ENCODE results near the gene HPD.
A peak's percentile ranks its signal among the peaks of the same experiment; 100 is the strongest.

Gene HPD

DNA sequence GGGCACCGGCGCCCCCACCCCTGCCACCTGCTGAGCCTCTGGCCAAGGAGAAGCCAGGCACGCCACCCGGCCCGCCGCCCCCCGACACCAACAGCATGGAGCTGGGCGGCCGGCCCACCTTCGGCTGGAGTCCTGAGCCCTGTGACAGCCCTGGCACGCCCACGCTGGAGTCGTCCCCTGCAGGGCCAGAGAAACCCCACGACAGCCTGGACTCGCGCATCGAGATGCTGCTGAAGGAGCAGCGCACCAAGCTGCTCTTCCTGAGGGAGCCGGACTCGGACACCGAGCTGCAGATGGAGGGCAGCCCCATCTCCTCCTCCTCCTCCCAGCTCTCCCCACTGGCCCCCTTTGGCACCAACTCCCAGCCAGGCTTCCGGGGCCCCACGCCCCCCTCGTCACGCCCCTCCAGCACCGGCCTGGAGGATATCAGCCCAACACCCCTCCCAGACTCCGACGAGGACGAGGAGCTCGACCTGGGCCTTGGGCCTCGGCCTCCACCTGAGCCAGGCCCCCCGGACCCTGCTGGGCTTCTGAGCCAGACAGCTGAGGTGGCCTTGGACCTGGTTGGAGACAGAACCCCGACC, 48.3 kb downstream of the HPD start:
- no peak for DNase-seq (ENCODE audit: low read depth)

GRCh38 chr12:121809712-121810116, 48.9 kb downstream of the HPD start:
- DNase-seq (ENCODE audit: low read depth): no peak

DNA sequence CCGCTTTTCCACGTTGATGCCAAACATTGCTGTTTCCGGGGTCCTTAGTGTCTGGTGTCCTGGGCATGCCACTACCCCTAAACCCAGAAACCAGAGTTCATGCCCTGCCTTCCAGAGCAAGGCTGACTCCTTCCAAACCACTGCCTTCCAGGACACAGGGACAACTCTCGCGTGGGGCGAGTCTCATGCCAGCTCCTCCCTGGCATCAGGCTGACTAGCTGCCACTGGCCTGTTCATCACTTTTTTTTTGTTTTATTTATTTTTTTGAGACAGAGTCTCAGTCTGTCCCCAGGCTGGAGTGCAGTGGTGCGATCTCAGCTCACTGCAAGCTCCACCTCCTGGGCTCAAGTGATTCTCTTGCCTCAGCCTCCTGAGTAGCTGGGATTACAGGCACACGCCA, 50.0 kb downstream of the HPD start:
- no peak for DNase-seq (ENCODE audit: low read depth)

DNA sequence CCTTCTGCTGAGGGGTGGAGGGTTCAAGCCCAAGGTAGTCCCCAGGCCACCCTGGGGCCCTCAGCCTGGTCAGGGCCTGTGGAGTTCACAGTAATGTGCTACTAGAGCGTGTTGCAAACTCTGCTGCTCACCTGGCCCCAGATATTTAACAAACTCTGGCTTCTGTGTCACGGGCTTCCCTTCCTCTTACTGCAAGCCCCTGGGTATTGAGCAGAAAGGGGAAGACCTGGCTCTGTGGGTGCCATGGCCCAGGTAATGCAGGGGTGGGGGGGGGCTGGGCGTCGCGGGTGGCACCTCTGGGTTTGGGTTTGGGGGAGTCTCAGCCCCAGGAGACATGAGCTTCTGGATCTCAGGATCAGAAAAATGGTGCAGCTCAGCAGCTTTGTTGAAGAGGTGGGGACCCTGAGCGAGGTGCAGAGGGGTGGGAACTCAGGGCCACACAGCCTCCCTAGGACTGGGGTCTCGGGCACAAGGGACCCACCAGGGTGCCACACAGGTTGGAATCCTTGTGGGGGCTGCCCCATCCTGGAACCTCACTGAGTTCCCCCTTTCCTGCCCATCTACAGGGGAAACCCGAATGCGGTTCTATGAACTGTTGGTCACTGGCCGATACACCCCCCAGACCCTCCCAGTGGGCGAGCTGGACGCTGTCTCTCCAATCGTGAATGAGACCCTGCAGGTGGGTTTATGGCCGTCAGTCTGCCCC, 50.9 kb downstream of the HPD start:
- no peak for DNase-seq (ENCODE audit: low read depth)

GRCh38 chr12:121806546-121807423, 51.9 kb downstream of the HPD start:
- DNase-seq (ENCODE audit: low read depth): no peak

DNA sequence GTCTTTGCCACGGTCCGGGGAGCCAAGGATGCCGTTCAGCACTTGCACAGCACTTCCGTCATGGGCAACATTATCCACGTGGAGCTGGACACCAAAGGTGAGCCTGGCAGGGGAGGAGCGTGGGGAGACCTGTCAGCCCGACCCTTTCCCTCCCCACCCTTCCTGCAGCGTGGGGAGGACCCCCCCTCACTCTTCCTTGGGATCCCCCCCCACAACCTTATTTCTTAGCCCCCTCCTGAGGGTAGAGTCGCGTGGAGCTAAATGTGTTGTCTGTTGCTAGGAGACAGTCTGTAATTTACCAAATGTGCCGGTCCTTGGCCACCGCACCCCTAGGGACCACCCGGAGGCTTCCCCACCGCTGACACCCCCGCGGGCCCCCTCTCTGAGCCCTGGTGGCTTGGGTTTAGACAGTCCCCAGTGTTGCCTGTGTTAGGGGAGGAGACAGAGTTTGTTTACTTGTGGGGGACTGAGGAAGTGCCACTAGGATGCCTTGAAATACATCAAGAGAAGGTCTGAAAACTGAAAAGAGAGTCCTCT, 52.6 kb downstream of the HPD start:
- no peak for DNase-seq (ENCODE audit: low read depth)

DNA sequence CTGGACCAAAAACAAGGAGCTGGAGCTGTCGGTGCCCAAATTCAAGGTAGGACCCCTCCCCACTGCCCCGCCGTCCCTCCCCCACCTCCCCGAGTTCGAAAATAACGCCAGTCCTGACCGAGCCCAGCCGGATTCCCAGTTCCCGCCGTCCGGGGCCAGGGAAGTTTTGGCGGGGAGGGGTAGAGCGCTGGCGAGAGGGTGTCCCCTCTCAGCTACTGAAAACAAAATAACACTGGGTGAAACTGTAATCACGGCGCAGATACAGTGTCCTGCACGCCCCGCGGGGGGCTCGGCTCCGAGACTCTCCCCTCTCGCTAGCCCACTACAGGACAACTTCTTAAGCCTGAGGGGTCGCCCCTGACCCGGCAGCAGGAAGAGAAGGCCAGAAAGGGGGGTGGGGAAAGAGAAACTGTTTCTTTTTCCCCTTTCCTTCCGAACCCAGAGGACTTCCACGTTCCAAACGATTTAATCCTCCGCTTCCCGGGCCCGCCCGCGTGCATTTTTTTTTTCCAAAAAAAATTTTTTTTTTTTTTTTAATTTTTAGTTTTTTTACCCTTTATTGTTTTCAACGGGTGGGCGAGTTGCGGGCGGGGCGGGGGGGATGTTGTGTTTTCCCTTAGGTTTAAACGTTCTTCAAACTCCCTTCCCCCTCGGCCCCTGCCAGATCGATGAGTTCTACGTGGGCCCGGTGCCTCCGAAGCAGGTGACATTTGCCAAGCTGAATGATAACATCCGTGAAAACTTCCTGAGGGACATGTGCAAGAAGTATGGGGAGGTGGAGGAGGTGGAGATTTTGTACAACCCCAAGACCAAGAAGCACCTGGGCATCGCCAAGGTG, 53.3 kb downstream of the HPD start:
- no peak for DNase-seq (ENCODE audit: low read depth)

- no peak for DNase-seq (ENCODE audit: low read depth)
Measured at GRCh38 chr12:121804417-121805111, 54.1 kb downstream of the HPD start.

DNA sequence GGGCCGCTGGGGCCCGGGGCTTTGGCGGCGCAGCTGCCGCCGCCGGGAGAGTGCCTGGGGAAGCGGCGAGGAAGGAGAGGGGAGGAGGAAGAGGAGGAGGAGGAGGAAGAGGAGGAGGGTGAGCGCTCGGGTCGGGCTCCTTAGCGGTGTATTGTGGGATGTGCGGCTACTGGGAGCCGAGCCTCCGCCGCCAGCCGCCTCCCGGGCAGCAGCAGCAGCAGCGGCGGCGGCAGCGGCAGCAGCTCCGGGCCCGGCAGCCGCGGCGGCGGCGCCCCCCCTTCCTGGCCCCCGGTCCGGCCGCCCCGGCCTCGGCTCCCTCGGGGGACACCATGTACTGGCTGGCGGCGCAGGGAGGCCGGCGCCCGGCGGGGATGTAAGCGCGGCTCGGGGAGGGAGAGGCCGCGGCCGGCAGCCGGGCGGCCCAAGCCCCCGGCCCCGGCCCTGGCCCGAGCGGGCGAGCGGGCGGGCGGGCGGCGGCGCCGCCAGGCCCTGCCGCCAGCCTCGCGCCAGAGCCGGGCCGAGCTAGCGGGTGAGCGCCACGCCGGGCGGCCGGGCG, 54.7 kb downstream of the HPD start, which contains the start of gene SETD1B:
Gene SETD1B, plus strand, starts transcription at position 149 of the 556 bp plus-strand sequence. CDS start 729 bp downstream, outside the sequence.
- DNase-seq (ENCODE audit: low read depth): no peak

GRCh38 chr12:121802843-121803698, 55.6 kb downstream of the HPD start:
- peak; percentile 91 for DNase-seq (ENCODE audit: low read depth)

GRCh38 chr12:121802485-121802842, 56.2 kb downstream of the HPD start:
- no peak for DNase-seq (ENCODE audit: low read depth)

GRCh38 chr12:121801595-121802484, 56.8 kb downstream of the HPD start:
- DNase-seq (ENCODE audit: low read depth): no peak

DNA sequence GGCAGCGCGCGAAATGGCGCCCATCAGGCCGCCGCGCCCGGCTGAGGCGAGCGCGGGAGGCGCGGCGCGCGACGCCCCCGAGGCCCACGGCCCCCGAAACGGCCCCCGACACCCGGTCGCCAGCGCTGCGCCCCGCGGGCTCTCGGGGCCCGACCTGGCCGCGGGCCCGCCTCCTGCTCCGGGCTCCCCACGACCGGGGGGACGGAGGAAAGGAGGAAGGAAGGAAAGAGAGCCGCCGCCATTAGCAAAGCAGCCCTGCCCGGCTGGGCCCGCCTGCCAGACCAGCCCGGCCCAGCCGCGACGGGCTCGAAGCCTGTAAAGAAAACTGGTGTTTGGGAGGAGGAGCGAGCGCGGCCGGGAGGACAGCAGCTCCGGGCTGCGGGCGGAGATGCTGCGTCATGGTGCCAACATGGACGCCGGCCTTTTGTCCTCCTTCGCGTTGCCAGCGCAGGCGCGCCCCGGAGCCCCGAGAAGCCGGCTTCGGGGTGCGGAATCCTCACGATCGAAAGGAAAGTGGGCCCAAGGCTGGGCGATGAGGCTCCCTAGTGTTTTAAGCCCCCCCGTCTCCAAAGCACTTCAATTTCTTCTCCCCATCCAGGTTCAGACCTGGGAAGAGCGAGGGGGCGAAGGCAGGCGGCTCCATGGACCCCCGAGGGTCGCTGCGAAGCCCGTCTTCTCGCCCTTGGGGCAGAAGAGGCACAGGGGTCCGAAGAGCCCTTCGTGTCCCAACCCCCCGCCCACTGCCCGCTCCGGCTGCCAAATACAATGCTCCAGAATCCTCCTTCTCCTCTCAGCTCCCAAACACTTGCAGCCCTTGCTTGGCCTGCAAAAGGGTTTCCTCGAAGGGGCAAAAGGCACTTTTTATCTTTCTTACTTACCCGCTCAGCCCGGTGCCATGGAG, 57.7 kb downstream of the HPD start:
- no peak for DNase-seq (ENCODE audit: low read depth)

DNA sequence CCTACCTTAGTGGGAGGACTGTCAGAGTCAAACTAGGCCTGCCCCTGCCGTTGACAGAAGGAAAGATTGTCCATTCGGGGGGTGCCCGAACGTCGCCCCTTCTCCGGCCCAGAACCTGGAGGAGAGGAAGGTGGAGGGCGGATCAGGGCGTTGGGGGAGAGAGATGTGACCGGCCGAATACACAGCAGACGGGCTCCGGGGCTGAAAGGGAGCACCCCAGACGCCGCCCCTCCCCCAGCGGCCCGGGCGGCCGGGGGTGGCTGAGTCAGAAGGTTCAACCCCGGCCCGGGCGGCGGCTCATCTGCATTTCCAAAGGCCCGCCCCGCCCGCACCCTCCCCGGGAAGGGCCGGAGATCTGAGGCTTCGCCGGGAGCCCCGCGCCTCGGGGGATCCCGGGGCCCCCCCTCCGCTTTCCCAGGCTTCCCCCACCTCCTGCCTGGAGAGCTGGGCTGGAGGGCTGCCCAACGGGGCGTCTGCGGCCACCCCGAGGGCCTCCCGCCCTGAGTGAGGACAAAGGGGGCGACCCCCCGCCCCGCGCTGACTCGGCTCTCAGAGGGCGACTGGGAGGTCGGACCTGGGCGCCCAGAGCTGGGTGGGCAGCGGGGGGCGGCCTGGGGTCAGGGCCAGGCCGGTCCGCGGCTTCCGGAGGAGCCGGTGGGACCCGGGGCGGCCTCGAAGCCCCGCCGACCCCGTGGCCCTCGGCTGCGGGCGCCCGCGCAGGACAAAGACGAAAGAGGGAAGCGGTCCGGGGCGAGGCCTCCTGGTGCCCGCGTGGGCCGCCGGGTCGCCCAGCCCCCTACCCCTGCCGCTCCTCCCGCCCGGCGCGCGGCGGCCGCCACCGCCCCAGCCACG, 58.6 kb downstream of the HPD start:
- DNase-seq (ENCODE audit: low read depth): peak; percentile 88

DNA sequence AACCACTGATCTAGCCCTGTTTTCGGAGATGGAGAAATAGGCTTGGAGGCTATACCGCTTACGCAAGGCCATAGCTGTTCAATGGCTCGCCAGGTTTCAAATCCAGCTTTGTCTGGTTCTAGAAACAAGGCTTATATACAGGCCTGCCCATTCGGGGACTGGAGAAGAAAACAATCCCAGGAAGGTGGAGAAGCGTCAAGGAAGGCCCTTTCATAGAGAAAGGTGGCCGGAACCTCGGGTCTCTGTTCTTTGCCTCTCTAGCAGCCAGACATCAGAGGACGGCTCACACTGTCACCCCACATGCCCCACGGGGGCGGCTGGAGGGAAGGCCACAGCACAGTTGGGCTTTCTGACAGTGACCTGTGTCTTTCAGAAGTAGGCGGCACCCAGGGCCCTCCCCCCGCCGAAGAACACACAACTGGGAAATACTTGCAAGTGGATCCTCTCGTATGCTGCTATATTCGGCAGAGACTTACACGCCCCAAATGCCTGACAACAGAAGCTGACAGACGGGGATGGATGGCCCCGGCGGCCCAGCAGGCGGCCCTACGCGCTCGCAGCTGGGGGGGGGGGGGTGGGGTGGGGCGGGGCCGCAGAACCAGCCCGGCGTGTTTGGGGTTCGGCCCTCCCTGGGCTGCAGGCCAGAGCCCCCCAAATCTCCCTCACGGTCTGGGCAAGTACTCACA, 59.4 kb downstream of the HPD start:
- DNase-seq (ENCODE audit: low read depth): peak; percentile 71

GRCh38 chr12:121798787-121799155, 59.9 kb downstream of the HPD start:
- DNase-seq (ENCODE audit: low read depth): no peak

All from GM04504 (cell line).